ENCODE results near the gene KNSTRN.

GRCh38 chr15:40343512-40343911 lies 39.0 kb upstream of the KNSTRN start:
- TF ChIP-seq CTCF (conservative IDR thresholded peaks at IDR 0.05) (no peak), EZH2 (IDR thresholded peaks at IDR 0.05; ENCODE audit: low read depth) (no peak)
